Suprapubic skin (tissue), 4 donors: ENCODE data around the gene GASK1A.

Source experiments
- CTCF ChIP-seq, 2 donors: fragments of 200-600 bp in 1 of 2; fragments of 450-650 bp in 1 of 2; sonication (generic) in 1 of 2; IDR thresholded peaks; one replicate each; pipeline ENCODE4 v1.5.1; 2016 to 2019; ENCODE audit warnings: antibody characterized with exemption in 2 of 2, mild to moderate bottlenecking in 1 of 2, moderate library complexity in 1 of 2
- EP300 ChIP-seq: sonication (generic); formaldehyde crosslinking; IDR thresholded peaks from one replicate; pipeline ENCODE4 v1.6.1; 2017; ENCODE audit warnings: antibody characterized with exemption
- POLR2A ChIP-seq, 2 donors: fragments of 450-650 bp; IDR thresholded peaks; one replicate each; pipeline ENCODE4 v1.6.1; 2017; ENCODE audit warnings: antibody characterized with exemption in 2 of 2, mild to moderate bottlenecking in 2 of 2, moderate library complexity in 2 of 2
- POLR2AphosphoS5 ChIP-seq, 3 donors: sonication (generic); formaldehyde crosslinking; IDR thresholded peaks; one replicate each; pipeline ENCODE4 v1.6.1; 2017; ENCODE audit warnings: antibody characterized with exemption in 3 of 3

- TF ChIP-seq CTCF (IDR thresholded peaks at IDR 0.05) (no peak), POLR2AphosphoS5 (IDR thresholded peaks at IDR 0.05) (no peak), POLR2A (IDR thresholded peaks at IDR 0.05) (no peak), EP300 (no peak)
Observed at GRCh38 chr3:43091481-43091880, 112.4 kb downstream of the GASK1A start.
